HG02938 (cell line): ENCODE results near the gene TBC1D9B.
"Not testable (repeated sequence)": the region's sequence is repeated elsewhere in the genome, so short reads cannot be mapped to it uniquely, and the experiment has no call there.

Source experiments
- ATAC-seq: cut with Tn5 transposase; IDR thresholded peaks from one replicate; pipeline ENCODE4 v1.9.1; 2021; ENCODE audit warnings: mild to moderate bottlenecking, moderate library complexity; ENCODE audit not compliant: unreplicated experiment

The TBC1D9B gene

GRCh38 chr5:179886190-179886911 lies 21.3 kb downstream of the TBC1D9B start:
- no peak for ATAC-seq

- no peak for ATAC-seq
Measured at GRCh38 chr5:179885491-179886090, 22.1 kb downstream of the TBC1D9B start.

DNA sequence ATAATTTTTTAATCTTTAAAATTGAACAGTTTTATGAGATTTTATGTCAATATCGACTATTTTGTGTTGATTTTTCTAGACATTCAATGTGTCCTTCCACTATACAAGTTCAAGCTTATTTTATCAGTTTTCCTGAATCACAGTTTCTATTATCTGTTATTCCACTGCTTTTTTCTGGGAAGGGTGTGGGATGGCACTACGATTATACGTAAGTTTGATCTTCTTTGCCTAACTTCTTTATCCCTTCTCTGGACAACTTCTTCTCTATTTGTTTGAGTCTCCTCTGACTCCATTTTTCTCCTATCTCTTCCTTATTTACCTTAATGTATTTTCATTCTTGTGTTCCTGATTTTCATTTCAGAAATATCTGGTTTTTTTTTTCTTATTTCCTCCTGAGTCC lies 24.5 kb downstream of the TBC1D9B start:
- ATAC-seq, result no peak

DNA sequence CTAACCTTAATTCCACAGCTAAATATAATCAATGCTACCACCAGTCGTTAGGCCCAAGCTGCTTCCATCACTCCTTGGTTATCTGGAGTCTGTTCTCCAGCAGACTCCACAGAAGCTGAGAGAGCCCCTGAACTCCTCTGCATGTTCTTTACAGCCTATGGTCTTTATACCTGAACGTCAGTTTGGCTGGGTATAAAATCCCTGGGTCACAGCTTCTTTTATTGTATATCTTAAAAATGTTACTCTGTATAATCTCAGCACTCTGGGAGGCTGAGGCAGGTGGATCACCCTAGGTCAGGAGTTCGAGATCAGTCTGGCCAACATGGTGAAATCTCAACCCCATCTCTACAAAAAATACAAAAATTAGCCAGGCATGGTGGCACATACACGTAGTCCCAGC lies 25.4 kb downstream of the TBC1D9B start:
- no peak for ATAC-seq

- no peak for ATAC-seq
Measured at GRCh38 chr5:179880848-179881590, 26.7 kb downstream of the TBC1D9B start.

- ATAC-seq, result no peak
Measured at GRCh38 chr5:179880066-179880650, 27.5 kb downstream of the TBC1D9B start.

DNA sequence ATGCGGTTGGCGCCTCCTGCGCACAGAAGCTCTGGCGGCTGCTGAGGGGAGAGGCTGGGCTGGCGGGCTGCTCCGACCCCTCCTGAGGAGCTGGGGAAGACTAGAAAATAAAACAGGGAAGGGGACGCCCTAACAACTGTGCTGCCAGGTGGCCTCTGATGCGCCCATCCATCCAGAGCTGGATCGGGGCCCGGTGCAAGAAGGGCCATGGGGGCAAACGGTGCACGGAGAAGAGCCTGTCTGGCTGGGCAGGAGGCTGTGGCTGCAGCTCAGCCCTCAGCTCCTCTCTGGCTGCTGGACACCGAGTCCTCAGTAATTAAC lies 28.0 kb downstream of the TBC1D9B start:
- ATAC-seq, result no peak

GRCh38 chr5:179879003-179879689 lies 28.6 kb downstream of the TBC1D9B start:
- ATAC-seq, result no peak

DNA sequence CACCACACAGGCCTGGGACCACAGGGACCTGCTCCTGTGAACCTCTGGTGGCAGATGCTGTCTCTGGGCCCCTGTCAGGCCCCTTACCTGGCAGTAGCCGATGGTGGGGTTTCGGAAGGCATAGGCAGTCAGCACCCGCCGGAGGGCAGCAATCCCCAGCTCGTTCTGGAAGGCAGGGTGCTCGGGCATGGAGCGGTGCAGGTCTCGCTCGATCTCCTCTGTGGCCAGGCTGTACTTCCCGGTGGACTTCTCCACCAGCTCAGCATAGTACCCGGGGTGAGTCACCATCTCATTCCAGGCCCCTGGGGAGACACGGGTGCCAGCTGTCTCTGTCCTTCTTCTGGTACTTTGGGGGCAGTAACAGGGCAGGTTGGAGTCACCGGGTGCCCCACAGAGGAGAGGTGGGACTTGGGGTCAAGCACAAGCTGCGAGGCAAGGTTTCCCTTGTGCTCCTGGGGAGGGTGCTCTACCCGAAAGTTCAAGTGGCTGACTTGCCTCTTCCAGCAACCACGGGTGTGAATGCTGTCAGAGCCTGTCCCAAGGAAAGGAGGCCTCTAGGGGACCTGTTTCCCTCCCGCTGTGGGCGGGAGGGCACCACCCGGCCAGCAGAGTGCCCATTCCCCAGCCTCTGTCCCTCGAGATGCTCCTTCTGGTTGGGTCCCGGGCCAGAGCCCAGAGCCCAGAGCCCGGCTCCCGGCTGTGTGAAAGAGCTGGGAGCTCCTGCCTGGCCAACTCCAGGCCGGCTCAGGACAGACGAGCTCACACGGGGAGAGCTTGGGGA lies 29.3 kb downstream of the TBC1D9B start:
- ATAC-seq, result no peak

DNA sequence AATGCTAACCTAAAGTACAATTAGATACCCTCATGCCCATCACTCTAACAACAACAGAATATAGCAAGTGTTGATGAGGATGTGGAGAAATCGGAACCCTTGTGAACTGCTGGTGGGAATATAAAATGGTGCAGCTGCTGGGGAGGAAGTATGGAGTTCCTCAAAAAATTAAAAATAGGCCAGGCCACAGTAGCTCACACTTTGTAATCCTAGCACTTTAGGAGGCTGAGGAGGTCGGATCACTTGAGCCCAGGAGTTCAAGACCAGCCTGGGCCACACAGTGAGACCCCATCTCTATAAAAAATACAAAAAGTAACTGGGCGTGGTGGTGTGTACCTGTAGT lies 31.1 kb downstream of the TBC1D9B start:
- no peak for ATAC-seq

- no peak for ATAC-seq
Measured at GRCh38 chr5:179875741-179876609, 31.7 kb downstream of the TBC1D9B start.

DNA sequence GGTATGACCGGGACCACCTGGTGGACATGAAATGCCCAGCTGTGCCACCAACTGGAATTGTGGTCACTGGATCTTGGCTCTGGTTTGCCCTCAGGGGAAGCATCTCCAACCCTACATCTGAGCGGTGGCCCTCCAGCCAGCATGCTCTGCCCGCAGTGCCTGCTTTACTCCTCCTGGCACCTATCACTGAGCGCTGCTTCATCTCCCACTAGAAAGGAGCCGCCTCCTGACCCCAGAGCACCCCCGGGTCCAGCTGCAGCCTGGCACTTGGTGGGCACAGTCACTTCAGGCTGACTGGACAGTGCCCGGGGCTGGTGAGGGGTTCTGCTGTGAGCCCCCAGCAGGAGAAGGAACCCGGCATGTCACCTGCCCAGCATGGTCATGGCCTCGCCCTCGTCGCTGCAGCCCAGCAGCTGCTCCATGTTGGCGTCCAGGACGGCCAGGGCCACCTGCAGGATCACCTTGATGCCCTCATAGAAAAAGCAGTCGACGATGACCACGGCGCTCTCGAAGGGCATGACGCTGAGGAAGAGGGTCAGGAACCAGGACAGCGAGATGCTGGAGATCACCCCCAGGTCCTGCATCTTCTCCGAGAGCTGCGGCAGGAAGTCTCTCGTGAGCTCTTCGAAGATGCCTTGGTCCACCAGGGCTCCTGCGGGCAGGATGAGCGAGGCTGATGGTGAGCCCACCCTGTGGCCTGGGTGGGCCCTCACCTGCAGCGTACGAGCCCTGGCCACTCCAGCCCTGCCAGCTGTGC lies 33.0 kb downstream of the TBC1D9B start:
- no peak for ATAC-seq

- no peak for ATAC-seq
Measured at GRCh38 chr5:179874136-179874535, 33.6 kb downstream of the TBC1D9B start.

DNA sequence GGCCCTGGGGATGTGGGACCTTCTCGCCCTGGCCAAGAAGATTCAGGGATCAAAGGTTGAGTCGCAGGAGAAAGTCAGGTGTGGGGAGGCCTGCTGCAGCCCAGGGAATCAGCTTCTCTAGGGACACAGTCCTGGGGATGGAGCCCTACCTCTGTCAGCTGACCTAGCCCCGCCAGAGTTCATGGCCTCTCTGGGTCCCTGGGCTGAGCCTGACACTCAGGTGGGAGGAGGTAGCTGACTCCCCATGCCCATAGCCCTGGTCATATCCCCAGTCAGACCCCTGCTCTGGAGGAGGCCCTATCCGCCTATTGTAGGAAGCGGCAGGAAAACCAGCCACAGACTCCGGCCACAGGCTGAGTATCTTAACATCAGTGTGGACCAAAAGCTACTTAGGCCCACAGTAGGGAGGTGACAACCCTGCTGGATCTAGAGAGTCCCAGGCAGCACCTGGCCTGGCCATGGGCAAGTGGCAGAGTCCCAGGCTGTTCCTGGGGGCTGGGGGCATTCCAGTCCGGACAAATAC lies 34.0 kb downstream of the TBC1D9B start:
- no peak for ATAC-seq

DNA sequence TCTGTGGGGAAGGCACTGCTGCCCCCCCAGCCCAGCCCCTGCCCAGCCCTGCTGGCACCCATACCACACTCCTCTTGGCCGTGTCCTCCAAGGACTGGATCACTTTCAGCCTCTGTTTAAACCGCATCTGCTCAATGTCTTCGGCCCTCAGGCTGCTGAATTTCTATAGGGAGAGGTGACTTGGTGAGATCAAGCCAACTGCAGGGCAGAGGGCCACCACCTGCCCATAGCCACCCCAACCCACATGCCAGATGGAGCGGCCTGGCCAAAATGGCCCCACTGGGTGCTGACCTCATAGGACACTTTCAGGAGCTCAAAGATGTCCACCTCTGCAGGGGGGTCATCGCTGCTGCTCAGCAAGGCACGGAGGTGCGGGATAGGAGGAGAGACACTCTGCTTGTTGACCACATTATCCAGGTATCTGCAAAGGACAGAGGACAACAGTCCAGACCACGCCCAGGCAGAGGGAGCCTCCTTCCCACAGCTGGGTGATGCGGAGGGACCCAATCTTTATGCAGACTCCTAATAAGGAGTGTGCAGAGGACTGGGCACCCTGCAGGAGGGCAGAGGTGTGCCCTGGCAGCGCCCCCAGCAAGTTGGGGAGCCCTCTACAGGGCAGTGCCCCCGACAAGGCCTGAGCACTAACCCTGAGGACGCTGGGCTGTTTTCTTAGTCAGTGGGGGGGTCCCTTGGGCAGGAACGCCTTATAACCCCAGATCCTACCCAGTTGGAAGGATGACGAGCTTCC lies 34.7 kb downstream of the TBC1D9B start:
- no peak for ATAC-seq

DNA sequence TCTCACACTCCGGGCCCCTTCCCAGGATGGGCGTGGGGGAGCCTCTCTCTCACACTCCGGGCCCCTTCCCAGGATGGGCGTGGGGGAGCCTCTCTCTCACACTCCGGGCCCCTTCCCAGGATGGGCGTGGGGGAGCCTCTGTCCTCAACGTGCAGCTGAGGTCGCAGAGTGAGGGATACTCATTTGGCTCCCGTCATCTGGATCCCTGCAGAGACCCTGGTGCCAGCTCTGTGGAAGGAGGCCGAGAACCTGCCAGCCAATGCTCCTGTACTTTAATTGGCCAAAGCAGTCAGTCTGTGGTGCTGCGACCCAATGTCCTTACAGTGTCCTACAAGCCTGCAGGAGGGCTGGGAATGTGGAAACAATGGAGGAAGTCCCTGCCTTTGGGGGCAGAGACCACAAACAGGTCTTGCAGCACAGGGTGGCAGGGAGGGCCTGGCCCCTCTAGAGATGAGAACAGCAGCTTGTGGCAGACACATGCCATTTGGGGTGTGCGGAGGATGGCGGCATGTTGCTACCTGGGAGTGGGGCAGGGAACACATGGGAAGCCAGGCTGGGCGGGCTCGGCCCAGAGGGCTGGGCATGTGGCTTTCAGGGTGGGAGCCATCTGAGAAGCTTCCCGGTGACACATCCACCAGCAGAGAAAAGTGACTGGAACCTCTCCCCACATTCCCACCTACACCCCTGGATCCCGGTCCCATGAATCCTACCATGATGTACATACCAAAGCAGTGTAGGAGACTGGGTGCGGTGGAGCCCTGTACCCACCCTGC lies 35.5 kb downstream of the TBC1D9B start:
- ATAC-seq, result no peak

DNA sequence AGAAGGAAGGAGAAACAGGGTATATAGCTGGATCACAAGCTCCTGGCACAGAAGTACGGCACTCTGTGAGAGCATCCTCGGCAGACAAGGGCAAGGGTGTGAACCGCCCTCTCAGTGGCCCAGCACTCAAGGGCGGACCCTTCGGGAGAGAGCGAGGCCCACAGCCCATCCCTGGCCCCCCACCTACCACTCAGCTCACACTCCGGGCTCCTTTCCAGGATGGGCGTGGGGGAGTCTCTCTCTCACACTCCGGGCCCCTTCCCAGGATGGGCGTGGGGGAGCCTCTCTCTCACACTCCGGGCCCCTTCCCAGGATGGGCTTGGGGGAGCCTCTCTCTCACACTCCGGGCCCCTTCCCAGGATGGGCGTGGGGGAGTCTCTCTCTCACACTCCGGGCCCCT lies 36.2 kb downstream of the TBC1D9B start:
- not testable (repeated sequence) for ATAC-seq
